Ishikawa (cell line): ENCODE results near the gene SCFD2.

Experiments
- CEBPB ChIP-seq: IDR thresholded peaks from 2 replicates; pipeline ENCODE4 v1.6.1; 2012
- EGR1 ChIP-seq: IDR thresholded peaks from 2 replicates; pipeline ENCODE4 v1.6.1; 2012
- EP300 ChIP-seq: IDR thresholded peaks from 2 replicates; pipeline ENCODE4 v1.6.1; 2012; ENCODE audit warnings: borderline replicate concordance
- RAD21 ChIP-seq: IDR thresholded peaks from 2 replicates; pipeline ENCODE4 v1.6.1; 2012; ENCODE audit warnings: low read depth
- ZBTB7A ChIP-seq: IDR thresholded peaks from 2 replicates; pipeline ENCODE4 v1.6.1; 2012; ENCODE audit warnings: low read depth
- TF ChIP-seq, protein P1 (sequence below): IDR thresholded peaks from 2 replicates; pipeline ENCODE4 v1.6.1; 2012; ENCODE audit warnings: low read depth, mild to moderate bottlenecking

DNA sequence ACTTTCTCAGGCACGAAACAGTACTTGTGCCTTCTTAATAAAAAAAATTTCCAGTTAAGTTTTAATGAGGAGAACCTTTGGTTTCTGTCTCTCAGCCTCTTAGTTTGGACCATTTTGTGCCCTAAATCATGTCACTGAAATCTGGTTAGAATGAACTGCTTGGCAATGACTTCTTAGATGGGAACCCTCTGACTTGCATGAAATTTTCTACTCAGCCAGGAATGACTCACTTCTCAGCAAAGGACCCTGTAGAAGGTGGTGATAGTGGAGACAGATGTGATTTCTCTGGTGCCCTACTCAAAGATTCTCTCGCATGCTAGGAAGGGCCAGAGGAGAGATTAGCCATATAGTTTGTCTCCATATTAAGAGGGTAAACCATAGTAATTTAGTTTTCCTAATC lies 453.3 kb downstream of the SCFD2 start:
- TF ChIP-seq ZBTB7A (no peak), CEBPB (no peak), EGR1 (no peak), EP300 (no peak), RAD21 (no peak)
- TF ChIP-seq, protein P1, sequence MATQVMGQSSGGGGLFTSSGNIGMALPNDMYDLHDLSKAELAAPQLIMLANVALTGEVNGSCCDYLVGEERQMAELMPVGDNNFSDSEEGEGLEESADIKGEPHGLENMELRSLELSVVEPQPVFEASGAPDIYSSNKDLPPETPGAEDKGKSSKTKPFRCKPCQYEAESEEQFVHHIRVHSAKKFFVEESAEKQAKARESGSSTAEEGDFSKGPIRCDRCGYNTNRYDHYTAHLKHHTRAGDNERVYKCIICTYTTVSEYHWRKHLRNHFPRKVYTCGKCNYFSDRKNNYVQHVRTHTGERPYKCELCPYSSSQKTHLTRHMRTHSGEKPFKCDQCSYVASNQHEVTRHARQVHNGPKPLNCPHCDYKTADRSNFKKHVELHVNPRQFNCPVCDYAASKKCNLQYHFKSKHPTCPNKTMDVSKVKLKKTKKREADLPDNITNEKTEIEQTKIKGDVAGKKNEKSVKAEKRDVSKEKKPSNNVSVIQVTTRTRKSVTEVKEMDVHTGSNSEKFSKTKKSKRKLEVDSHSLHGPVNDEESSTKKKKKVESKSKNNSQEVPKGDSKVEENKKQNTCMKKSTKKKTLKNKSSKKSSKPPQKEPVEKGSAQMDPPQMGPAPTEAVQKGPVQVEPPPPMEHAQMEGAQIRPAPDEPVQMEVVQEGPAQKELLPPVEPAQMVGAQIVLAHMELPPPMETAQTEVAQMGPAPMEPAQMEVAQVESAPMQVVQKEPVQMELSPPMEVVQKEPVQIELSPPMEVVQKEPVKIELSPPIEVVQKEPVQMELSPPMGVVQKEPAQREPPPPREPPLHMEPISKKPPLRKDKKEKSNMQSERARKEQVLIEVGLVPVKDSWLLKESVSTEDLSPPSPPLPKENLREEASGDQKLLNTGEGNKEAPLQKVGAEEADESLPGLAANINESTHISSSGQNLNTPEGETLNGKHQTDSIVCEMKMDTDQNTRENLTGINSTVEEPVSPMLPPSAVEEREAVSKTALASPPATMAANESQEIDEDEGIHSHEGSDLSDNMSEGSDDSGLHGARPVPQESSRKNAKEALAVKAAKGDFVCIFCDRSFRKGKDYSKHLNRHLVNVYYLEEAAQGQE = no peak
